ENCODE measurements around the gene PTGES2. TPM values are rescaled to one million over a fixed set of nuclear protein-coding genes. Genes with fewer than 3 reads are reported as not detected.

Gene PTGES2
- total and polyA plus RNA-seq, 9 of the 15 experiments (the other 6 are each of a cell fraction or from before 2014, with no cell fraction given), result 2.4 to 196 (median 90.1) TPM

DNA sequence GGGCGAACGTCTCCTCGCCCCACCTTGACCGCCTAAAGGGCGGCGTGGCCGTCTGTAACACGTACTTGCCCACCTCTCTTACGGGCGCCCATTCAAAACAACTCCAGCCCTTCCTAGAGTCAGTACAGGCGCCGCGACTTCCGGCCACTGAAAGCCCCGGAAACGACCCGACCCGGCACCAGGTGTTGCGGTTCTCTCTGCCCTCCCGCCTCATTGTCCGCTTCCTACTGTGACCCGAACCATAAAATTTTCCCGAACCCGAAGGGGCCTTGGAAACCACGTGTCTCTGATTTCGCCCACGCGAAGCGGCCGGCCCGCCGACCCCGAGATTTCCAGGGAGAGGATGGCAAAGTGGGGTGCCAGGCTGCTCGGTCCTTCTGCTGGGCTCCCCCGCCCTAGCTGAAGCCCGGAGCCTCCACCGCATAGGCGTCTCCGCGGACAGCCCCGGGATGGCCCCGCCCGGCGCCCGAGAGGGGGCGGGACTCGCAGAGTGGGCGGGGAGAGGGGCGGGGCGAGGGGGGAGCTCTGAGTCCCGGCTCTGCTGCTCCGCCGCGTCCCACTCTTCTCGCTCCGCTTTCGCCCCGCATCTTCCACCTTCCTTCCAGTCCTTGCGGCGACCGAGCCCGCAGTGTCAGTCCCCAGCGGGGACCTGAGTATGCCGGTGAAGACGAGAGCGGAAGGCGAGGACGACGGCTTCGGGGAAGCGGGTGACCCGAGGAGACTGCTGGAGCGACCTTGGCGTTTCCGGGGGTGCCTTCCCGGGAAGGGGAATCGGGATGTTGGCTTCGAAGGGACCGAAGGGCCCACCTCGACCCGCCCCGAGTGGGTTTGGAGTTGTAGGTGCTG lies 684 bp upstream of the PTGES2 start:
- Histone ChIP-seq H3K27me3 (ENCODE audit: control insufficient read depth in 2 of 2, insufficient read depth in 2 of 2, low read length in 2 of 2) (no peaks in the 10 kb centered on the region), H3K27ac (ENCODE audit: extremely low read depth, low read depth, low read length) (peak overlapping the region; percentile 93), H3K4me2 (ENCODE audit: insufficient read depth, low read length) (peak overlapping the region; percentile 95), H4K20me1 (replicated peaks; ENCODE audit: control insufficient read depth, insufficient read depth, low read length) (peaks cover 8% of the 10 kb centered on the region; the same call in 1 of the 2 replicates), H3K9me1 (ENCODE audit: control insufficient read depth, insufficient read depth, low read length) (no peaks in the 10 kb centered on the region), H3K36me3 (ENCODE audit: control insufficient read depth, insufficient read depth, low read length) (peaks cover 29% of the 10 kb centered on the region), H3K4me1 (replicated peaks in 1 of 2; ENCODE audit: control insufficient read depth in 2 of 2, insufficient read depth in 2 of 2, low read length in 2 of 2) (peaks cover 10 to 38% of the 10 kb centered on the region in 2 experiments), H3K4me3 (peak overlapping the region; percentile 98), H3K9ac (ENCODE audit: insufficient read depth in 1 of 2, low read depth in 2 of 2, low read length in 2 of 2) (peak overlapping the region; percentile 95 to 99), H3K9me3 (replicated peaks; ENCODE audit: control insufficient read depth, insufficient read depth, low read depth, low read length) (no peaks in the 10 kb centered on the region), H3K79me2 (ENCODE audit: control insufficient read depth, insufficient read depth, low read length) (peaks cover 38% of the 10 kb centered on the region), H2AFZ (ENCODE audit: low read depth, low read length) (peak overlapping the region; percentile 93)
- FAIRE-seq, result peak; percentile 77
- BruUV-seq (replicated peaks), result no TSS peak
- in situ Hi-C loops (cut with MboI) (no loop called here), intact Hi-C loops (cut with micrococcal nuclease) (loop anchor here (1.0 to 10.0 kb wide), 4 partner anchors 32 to 284 kb away; partner anchors contain the start of genes BBLN, CIZ1, GOLGA2 and SWI5)
- ChIA-PET CTCF (ENCODE audit: low intra/inter-chr PET ratio) (interaction anchor here (0.6 kb wide), 1 partner anchor 387 kb away, joined by 3 read pairs; no protein-coding TSS in a partner anchor), POLR2A (interaction anchor here (0.6 to 2.0 kb wide), 9 partner anchors 10 to 212 kb away, joined by 3 to 4 read pairs (median 3); partner anchors contain the start of genes SLC25A25 and SLC27A4)
- DNase-seq (ENCODE audit: extremely low read depth in 1 of 4, low spot score in 3 of 4), result peak; percentile 89 to 93 (median 90)
- peak; percentile 82 for ATAC-seq
- WGBS (ENCODE audit: insufficient coverage, low coverage, missing lambda C conversion rate), result under 1% methylated on average over 59 of the region's 82 CpGs
- TF ChIP-seq KLF13 (tag; IDR thresholded peaks at IDR 0.05; ENCODE audit: borderline replicate concordance, low read depth) (no peak), LCOR (CRISPR knock-in tag; IDR thresholded peaks at IDR 0.05) (no peak), TGIF2 (CRISPR knock-in tag; IDR thresholded peaks at IDR 0.05) (no peak), TCF7L2 (IDR thresholded peaks at IDR 0.05; ENCODE audit: low read depth, low read length) (no peak), NFYB (IDR thresholded peaks at IDR 0.05; ENCODE audit: extremely low read depth, insufficient read length) (no peak), MYBL2 (IDR thresholded peaks at IDR 0.05; ENCODE audit: low read depth) (no peak), MYBL2 (CRISPR knock-in tag; IDR thresholded peaks at IDR 0.05; ENCODE audit: borderline replicate concordance) (no peak), CAMTA2 (CRISPR knock-in tag; conservative IDR thresholded peaks at IDR 0.05) (no peak), BRD9 (IDR thresholded peaks at IDR 0.05; ENCODE audit: low read depth, partially characterized antibody) (no peak), RFX7 (CRISPR knock-in tag; IDR thresholded peaks at IDR 0.05) (no peak), TRIM24 (IDR thresholded peaks at IDR 0.05) (peak in 1 of 2 experiments; percentile 44; a peak in 2 of 4 replicates), ZNF408 (CRISPR knock-in tag; IDR thresholded peaks at IDR 0.05; ENCODE audit: low read depth) (no peak), KDM1A (IDR thresholded peaks at IDR 0.05) (no peak), MITF (IDR thresholded peaks at IDR 0.05) (peak; percentile 70), ZNF668 (CRISPR knock-in tag; IDR thresholded peaks at IDR 0.05) (no peak), XRCC3 (IDR thresholded peaks at IDR 0.05) (no peak), ZNF134 (CRISPR knock-in tag; conservative IDR thresholded peaks at IDR 0.05) (no peak), ZNF592 (IDR thresholded peaks at IDR 0.05) (no peak)
